IPS DF 4.7 (cell line): Measurements from ENCODE around the gene ZC3H10.
"Not testable (repeated sequence)": the region's sequence is repeated elsewhere in the genome, so short reads cannot be mapped to it uniquely, and the experiment has no call there.

Experiments used
- DNase-seq: peaks from one replicate; pipeline ENCODE4 v3.0.0-alpha.2; 2013; ENCODE audit warnings: low spot score; ENCODE audit errors: extremely low read depth

The ZC3H10 gene, protein sequence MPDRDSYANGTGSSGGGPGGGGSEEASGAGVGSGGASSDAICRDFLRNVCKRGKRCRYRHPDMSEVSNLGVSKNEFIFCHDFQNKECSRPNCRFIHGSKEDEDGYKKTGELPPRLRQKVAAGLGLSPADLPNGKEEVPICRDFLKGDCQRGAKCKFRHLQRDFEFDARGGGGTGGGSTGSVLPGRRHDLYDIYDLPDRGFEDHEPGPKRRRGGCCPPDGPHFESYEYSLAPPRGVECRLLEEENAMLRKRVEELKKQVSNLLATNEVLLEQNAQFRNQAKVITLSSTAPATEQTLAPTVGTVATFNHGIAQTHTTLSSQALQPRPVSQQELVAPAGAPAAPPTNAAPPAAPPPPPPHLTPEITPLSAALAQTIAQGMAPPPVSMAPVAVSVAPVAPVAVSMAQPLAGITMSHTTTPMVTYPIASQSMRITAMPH

DNA sequence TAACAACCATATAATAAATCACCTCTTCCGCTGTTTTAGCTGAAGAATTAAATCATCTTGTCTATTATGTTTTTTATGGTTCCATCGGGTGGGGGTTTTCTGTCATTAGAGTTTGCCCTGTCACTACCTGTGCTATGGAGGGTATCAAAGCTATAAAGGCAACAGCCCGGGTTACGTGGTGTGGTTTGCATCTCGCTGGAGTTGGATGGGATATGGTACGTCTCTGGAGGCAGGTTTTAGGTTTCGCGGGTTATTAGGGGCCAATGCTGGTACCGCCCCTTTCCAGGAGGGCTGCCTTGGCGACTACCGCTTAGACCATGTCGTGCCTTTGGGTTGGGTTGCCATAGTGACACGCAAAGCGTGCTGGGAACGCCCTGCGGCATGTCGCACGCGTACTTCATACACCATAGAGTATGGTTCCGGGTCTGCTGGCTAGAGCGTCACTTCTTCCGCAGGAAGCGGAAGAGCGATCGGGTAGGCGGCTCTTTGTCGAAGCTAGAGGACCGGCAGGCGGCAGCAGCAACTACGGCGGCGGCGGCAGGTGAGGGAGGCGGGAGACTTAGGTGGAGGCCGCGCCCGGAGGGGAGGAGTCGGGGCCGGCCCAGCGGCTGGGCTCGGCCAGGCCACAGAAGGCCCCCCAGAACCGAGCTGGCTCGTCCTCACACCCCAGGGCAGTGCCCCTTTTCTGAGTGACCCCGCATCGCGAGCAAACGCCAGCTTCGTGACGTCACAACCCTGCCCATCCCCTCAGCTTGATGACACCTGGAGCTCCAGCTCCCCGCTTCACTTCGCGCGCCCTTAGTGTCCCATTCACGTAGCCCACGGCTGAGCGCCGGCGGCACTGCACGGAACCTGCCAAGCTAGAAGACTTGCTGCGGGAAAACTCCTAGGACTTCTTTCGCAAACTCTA, at the start of gene ZC3H10:
Gene ZC3H10 (plus strand): TSS at position 489 of the 910 bp plus-strand sequence. CDS start 2,297 bp downstream, outside the sequence.
- DNase-seq, result peak; percentile 99

DNA sequence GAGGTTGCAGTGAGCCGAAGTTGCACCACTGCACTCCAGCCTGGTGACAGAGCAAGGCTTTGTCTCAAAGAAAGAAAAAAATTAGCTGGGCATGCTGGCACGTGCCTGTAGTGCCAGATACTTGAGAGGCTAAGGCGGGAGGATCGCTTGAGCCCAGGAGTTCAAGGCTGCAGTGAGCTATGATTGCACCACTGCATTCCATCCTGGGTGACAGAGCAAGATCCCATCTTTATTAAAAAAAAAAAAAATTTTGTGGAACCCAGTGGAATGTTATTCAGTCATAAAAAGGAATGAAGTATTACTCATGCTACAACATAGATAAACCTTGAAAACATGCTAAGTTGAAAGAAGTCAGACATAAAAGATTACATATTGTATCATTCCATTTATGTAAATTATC, 46.4 kb upstream of the ZC3H10 start:
- DNase-seq, result no peak

DNA sequence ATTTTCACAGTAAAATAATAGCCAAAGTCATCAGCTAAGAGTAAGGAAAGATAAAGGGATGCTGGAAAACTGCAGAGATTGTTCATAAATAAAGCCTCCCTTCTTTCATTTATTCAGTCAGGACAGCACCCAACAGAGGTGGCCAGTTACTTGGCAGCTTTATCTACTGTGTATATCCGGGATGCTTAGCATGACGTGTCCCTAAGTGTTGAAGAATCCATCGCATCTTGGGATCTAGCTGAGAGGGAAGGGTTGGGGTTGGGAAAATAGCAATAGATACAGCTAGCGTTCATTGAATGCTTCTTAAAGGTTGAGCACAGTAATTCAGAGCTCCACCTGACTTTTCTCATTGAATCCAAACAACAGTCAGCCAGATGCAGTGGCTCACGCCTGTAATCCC, 43.7 kb upstream of the ZC3H10 start:
- DNase-seq, result no peak

DNA sequence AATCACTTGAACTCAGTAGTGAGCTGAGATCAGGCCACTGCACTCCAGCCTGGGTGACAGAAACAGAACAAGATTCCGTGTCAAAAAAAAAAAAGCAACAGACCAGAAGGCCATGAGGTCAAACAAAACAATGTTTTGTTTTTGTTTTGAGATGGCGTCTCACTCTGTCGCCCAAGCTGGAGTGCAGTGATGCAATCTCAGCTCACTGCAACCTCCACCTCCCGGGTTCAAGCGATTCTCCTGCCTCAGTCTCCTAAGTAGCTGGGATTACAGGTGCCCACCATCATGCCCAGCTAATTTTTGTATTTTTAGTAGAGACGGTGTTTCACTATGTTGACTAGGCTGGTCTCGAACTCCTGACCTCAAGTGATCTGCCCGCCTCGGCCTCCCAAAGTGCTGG, 40.1 kb upstream of the ZC3H10 start:
- not testable (repeated sequence) for DNase-seq

DNA sequence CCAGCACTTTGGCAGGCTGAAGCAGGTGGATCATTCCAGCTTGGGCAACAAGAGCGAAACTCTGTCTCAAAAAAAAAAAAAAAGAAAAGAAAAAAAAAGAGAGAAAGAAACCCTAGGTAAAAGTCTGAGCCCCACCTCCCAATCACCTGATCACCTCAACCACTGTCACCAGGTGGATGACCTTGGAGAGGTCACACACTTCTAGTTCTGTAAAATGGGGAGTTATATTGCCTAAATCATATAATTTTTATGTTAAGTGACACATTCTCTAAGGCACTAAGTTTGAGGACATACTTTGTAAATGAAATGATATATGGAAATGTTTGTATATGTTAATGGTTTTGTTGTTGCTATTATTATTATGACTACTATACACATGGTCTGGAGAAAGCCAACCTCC, 39.6 kb upstream of the ZC3H10 start:
- DNase-seq, result no peak

DNA sequence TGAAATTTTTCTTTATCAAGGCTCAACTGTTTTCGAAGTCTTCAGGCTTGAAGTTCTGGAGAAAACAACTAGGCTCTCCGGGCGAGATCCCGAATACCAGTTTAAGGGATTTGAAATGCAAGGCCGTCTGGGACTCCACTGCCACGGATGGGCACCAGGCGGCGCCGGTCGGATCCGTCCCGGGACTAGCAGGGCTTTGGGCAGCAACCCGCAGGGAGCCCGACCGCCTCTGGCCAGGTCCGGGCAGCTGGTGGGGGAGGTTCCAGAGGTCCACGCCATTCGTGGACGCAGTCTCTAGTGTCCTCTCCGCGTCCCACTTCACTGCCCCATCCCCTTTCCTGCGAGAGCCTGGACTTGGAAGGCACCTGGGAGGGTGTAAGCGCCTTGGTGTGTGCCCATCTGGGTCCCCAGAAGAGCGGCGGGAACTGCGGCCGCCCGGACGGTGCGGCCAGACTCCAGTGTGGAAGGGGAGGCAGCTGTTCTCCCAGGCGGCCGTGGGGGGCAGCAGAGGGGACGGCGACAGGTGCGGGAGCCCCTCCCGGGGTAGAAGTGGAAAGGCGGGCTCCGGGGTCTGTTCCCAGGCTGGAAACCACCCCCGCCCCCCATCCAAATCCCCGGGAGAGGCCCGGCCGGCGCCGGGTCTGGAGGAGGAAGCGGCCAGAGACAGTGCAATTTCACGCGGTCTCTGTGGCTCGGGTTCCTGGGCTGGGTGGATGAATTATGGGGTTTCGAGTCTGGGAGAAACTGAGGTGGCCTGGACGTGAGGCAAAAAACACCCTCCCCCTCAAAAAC, 38.9 kb upstream of the ZC3H10 start:
- DNase-seq, result no peak

DNA sequence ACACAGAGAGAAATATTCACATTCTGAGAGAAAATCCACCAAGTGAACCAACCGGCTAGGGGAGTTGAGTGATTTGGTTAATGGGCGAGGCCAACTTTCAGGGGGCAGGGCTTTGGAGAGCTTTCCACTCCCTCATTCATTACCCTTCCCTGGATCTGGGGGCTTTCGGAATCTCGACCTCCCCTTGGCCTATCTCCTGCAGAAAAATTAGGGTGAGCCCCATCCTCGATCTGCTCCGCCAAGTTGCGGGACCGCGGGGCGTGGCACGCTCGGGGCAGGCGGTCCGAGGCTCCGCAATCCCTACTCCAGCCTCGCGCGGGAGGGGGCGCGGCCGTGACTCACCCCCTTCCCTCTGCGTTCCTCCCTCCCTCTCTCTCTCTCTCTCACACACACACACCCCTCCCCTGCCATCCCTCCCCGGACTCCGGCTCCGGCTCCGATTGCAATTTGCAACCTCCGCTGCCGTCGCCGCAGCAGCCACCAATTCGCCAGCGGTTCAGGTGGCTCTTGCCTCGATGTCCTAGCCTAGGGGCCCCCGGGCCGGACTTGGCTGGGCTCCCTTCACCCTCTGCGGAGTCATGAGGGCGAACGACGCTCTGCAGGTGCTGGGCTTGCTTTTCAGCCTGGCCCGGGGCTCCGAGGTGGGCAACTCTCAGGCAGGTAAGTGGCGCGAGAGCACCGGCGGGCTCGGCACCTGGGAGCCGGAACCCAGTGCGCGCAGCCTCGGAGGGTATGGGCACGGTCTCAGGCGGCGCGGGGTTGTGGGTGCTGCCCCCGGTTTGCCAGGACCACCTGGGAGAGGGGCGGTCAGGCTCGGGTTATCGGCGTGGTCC, 38.1 kb upstream of the ZC3H10 start, which contains the start of gene ERBB3:
Gene ERBB3 (plus strand): TSS at position 443 of the 833 bp plus-strand sequence. CDS start 136 bp downstream, at position 579.
- no peak for DNase-seq

DNA sequence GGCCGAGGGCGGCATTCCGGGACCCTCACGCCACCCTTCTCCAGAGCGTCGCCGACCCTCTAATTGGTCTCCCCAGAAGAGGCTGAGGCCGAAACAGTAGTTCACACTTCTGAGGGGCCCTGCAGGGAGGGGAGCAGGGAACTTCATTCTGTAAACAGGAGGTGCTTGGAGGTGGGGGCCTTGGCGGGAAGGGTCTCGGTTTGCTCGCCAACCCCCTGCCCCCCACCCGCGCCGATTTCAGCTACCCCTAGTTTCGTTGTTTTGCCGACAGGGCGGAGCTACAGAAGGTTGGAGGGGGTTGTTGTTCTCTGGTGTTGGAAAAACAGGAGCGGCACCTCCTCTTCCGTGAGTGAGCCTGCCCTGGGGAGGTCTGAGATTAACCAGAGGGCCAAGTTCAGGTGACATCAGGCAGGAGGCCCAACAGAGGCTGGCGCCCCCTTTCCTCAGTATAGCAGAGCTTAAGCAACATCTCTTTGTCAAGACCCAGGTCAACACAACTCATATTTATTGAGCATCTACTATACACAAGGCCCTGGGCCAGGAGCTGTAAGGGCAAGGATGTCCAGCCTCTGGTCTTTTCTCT, 37.4 kb upstream of the ZC3H10 start:
- no peak for DNase-seq

DNA sequence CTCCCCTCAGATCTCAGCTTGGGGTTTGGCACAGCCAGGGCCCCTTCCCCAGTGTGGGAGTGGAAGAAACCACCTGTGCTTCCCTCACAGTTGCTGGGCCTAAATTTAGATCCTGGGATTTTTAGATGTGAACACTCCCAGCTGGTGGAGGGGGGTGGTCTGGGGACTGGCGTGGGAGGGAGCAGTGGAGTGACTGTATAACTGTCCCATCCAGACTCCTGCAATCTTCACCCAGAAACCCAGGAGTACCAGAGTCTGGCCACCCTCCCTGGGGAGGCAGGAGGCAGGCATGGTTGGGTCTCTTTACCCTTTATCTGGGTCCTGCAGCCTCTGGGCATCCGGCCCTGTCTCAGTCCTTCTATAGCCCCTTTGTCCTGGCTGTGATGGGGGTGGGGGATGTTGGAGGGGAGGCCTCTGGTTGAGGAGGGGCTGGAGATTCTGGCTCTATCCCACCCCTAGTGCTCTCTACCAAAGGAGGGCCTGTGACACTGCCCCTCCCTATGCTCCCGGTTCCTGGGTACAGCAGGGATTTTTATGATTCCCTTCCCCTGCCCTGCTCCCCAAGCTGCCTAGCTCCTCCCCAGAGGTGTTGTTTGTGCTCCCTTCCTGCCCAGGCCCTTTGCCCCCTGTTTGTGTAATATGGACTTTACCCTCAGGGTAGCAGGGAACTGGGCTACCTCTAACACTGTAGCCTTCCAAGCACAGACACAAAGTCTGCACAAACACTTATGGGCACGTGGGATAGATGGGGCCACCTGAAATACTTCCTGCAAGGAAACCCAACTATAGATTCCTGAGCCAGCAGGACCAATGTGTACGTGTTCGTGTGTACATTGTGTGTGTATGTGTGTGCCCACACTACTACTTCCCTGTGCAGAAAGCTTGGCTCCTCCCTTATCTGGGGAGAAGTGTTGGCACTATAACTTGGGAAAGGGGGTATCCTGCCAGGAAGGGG, 36.4 kb upstream of the ZC3H10 start:
- no peak for DNase-seq

DNA sequence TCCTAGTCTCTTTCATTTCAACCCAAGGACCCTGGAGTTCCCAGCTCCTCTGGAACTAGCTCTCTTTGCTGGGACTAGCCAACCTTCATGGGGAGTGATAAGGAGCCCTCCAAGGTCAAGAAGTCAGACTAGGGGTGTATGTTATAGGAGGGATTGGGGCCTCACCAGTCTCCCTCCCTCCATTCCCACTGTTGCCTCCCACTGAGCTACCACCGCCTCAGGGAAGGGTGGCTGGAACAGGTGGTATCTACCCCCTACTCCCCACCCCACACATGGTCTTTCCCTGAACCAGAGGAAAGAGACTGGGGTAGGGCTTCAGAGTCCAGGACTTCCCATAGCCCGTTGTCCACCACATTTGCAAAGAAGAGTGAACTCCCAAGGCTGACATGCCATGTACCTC, 35.7 kb upstream of the ZC3H10 start:
- no peak for DNase-seq

DNA sequence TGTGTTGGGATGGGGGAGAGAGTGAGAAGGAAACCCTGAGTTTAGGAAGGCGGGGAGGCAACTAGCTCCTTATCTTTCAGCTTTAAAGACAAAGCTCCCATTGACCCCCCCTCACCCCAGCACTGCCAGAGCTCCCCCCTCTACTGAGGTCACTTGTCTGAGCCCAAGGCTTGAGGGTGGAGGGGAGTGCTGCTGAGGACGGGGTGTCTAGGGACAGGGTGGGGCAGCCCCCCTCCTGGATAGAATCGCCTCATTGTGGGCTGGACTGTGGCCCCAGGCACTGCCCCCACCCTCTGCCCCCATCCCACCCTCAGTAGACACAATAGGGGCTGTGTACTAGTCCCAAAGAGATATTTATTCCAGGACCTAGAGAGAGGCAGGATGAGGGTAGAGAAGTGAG, 35.1 kb upstream of the ZC3H10 start:
- no peak for DNase-seq

DNA sequence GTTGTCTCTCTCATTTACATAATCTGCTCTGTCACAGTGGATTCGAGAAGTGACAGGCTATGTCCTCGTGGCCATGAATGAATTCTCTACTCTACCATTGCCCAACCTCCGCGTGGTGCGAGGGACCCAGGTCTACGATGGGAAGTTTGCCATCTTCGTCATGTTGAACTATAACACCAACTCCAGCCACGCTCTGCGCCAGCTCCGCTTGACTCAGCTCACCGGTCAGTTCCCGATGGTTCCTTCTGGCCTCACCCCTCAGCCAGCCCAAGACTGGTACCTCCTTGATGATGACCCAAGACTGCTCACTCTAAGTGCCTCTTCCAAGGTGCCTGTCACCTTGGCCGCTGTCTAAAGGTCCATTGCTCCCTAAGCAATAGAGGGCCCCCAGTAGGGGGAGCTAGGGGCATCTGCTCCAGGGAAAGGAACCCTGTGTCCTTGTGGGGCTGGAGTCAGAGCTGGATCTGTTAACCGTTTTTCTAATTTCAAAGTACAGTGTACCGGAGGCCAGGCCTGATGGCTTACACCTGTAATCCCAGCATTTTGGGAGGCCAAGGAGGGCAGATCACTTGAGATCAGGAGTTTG, 33.0 kb upstream of the ZC3H10 start:
- no peak for DNase-seq

DNA sequence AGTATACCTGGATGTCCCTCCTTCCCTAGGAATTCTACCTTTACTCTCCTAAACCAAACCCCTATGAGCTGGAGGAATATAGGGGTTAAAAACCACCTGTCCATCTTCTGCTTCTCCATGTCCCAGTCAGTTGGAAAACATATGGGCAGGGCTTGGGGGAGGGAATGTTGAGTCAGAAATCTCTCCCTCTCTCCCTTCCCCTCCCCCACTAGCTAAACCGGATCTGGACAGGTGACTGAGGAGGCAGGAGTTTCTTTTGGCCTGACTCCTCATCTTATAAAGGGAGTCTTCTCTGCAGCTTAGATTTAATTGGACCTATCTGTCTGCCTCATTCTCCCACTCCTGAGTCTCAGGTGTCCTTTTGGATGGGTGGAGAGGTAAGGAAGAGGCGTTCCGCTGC, 32.0 kb upstream of the ZC3H10 start:
- no peak for DNase-seq

DNA sequence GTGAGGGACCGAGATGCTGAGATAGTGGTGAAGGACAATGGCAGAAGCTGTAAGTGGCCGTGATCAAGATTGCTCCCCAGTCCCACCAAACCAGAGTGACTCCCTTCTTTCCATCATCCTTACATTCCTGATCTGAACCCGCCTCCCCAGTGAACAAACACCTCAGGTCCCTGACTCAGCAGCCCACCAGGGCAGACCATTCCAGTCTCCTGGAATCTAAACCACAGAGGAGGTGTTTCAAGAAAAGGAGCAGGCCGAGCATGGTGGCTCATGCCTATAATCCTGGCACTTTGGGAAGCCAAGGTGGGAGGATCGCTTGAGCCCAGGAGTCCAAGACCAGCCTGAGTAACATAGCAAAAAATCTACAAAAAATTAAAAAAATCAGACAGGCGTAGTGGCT, 31.5 kb upstream of the ZC3H10 start:
- DNase-seq, result no peak

DNA sequence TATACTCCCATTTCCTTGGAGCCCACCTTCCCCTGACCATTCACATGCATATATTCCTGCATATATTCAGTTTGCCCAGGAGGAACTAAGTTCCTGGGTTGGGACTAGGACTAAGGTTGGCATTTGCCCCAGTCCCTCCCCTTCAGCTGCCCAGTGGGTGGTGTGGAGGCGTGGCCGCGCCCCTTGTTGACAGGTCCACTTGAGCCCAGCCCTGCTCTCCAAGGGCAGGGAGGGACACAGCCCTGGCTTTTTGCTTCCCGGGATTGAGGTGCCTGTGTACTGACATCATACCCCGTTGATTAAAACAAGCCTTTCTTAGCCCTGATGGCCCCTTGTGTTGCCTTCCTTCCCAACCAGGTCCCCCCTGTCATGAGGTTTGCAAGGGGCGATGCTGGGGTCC, 30.8 kb upstream of the ZC3H10 start:
- no peak for DNase-seq

DNA sequence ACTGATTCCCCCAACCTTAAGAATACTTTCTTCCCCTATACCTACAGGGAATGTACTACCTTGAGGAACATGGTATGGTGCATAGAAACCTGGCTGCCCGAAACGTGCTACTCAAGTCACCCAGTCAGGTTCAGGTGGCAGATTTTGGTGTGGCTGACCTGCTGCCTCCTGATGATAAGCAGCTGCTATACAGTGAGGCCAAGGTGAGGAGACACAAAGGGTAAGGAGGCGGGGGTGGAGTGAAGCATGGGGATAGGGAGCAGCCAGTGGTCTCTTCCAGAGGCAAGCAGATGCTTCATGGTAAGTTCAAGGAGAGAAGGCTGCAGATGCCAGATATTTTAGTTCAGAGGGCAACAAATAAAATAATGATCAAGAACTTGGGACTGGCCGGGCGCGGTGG, 20.3 kb upstream of the ZC3H10 start:
- no peak for DNase-seq

DNA sequence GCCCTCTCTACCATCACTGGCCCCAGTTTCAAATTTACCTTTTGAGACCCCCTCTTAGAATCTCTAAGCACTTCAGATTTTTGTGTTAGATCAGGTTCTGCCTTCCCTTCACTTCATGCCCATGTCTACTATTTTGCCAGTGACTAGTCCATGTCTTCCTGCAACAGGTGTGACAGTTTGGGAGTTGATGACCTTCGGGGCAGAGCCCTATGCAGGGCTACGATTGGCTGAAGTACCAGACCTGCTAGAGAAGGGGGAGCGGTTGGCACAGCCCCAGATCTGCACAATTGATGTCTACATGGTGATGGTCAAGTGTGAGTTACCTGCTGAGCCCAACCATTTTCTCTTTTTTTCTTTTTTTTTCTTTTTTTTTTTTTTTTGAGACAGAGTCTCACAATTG, 19.5 kb upstream of the ZC3H10 start:
- DNase-seq, result no peak

DNA sequence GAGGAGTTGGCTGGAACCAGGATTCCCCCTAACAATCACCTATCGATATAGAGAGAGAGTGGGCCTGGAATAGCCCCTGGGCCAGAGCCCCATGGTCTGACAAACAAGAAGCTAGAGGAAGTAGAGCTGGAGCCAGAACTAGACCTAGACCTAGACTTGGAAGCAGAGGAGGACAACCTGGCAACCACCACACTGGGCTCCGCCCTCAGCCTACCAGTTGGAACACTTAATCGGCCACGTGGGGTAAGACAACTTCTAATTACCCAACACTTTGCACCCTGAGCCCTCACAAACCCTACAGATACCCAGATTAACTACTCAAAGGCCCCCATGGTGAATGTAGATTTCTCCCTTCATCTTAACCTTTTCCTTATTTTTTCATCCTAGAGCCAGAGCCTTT, 18.3 kb upstream of the ZC3H10 start:
- no peak for DNase-seq

DNA sequence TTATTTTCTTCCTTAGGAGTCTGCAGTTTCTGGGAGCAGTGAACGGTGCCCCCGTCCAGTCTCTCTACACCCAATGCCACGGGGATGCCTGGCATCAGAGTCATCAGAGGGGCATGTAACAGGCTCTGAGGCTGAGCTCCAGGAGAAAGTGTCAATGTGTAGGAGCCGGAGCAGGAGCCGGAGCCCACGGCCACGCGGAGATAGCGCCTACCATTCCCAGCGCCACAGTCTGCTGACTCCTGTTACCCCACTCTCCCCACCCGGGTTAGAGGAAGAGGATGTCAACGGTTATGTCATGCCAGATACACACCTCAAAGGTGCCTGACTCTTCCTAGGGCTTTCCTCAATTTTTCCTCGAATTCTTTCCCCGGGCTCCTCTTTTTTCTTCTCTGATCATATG, 17.0 kb upstream of the ZC3H10 start:
- DNase-seq, result no peak
